Mucosa of descending colon (tissue), 3 donors: ENCODE data around the gene TCP11. TPM values are rescaled to one million over a fixed set of nuclear protein-coding genes. Genes with fewer than 3 reads are reported as not detected.
A peak's percentile ranks its signal among the peaks of the same experiment; 100 is the strongest.

Experiments
- ATAC-seq: fragments of 200-7000 bp; cut with Tn5 transposase; one replicate; pipeline ENCODE4 v1.9.1; 2020; ENCODE audit warnings: mild to moderate bottlenecking, moderate library complexity
- DNase-seq, 3 donors: peaks; one replicate each; pipeline ENCODE4 v3.0.0-alpha.2; 2020
- H3K36me3 ChIP-seq: fragments of 200-600 bp; one replicate; pipeline ENCODE4 v1.8.0; 2021; ENCODE audit warnings: low read depth, mild to moderate bottlenecking
- H3K4me1 ChIP-seq: fragments of 200-600 bp; one replicate; pipeline ENCODE4 v1.8.0; 2021; ENCODE audit warnings: low read depth, mild to moderate bottlenecking
- H3K4me3 ChIP-seq: fragments of 200-600 bp; one replicate; pipeline ENCODE4 v1.8.0; 2021; ENCODE audit warnings: mild to moderate bottlenecking
- H3K9me3 ChIP-seq: fragments of 200-600 bp; one replicate; pipeline ENCODE4 v1.8.0; 2021; ENCODE audit warnings: mild to moderate bottlenecking
- intact Hi-C, 2 donors: fragments of 100-400 bp; cut with DNase I in 1 of 2; cut with micrococcal nuclease in 1 of 2; formaldehyde crosslinking; loops; one replicate each; pipeline versions ENCODE4 v1.11.0 to v1.11.1; 2022; cut with DNase I, micrococcal nuclease
- total RNA-seq, 3 donors: library from RNA; stranded (reverse); fragmentation: NEBNext Ultra II Directional in 2 of 3; extraction: Animal tissue kit (Norgen Biotek cat#: 25700) in 2 of 3; gene quantifications; one replicate each; pipeline versions ENCODE4 v1.2.1 to v1.2.4, GENCODE V29; 2021 to 2023
- TF ChIP-seq, protein P1 (sequence below): fragments of 200-600 bp; IDR thresholded peaks from one replicate; pipeline ENCODE4 v1.8.0; 2022; ENCODE audit warnings: antibody characterized with exemption, mild to moderate bottlenecking
- donor health status: DM: no; HTN: no; CAD: no; lungs with moderate emphysema.
- donor health status: DM: no; HTN: no; CAD: no.
- donor health status: DM: no; HTN: yes; CAD: no.

TCP11 gene
- total RNA-seq, 3 donors from 2014 or later: not detected

GRCh38 chr6:35185302-35185681 lies 44.2 kb upstream of the TCP11 start:
- H3K4me1 ChIP-seq: peaks cover 4% of the 10 kb centered on the region
- TF ChIP-seq, protein P1, sequence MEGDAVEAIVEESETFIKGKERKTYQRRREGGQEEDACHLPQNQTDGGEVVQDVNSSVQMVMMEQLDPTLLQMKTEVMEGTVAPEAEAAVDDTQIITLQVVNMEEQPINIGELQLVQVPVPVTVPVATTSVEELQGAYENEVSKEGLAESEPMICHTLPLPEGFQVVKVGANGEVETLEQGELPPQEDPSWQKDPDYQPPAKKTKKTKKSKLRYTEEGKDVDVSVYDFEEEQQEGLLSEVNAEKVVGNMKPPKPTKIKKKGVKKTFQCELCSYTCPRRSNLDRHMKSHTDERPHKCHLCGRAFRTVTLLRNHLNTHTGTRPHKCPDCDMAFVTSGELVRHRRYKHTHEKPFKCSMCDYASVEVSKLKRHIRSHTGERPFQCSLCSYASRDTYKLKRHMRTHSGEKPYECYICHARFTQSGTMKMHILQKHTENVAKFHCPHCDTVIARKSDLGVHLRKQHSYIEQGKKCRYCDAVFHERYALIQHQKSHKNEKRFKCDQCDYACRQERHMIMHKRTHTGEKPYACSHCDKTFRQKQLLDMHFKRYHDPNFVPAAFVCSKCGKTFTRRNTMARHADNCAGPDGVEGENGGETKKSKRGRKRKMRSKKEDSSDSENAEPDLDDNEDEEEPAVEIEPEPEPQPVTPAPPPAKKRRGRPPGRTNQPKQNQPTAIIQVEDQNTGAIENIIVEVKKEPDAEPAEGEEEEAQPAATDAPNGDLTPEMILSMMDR: no peak
- H3K36me3 ChIP-seq: no peaks in the 10 kb centered on the region
- no peaks in the 10 kb centered on the region for H3K9me3 ChIP-seq
- H3K4me3 ChIP-seq: no peak overlapping the region
- ATAC-seq (no peak), DNase-seq (no peak)
- intact Hi-C loops: no loop called here

GRCh38 chr6:35184580-35185301 lies 43.6 kb upstream of the TCP11 start:
- DNase-seq (no peak), ATAC-seq (no peak)
- H3K4me3 ChIP-seq: no peak overlapping the region
- no peaks in the 10 kb centered on the region for H3K36me3 ChIP-seq
- H3K4me1 ChIP-seq: peaks cover 4% of the 10 kb centered on the region
- no peaks in the 10 kb centered on the region for H3K9me3 ChIP-seq
- intact Hi-C loops: no loop called here
- TF ChIP-seq, protein P1: no peak

DNA sequence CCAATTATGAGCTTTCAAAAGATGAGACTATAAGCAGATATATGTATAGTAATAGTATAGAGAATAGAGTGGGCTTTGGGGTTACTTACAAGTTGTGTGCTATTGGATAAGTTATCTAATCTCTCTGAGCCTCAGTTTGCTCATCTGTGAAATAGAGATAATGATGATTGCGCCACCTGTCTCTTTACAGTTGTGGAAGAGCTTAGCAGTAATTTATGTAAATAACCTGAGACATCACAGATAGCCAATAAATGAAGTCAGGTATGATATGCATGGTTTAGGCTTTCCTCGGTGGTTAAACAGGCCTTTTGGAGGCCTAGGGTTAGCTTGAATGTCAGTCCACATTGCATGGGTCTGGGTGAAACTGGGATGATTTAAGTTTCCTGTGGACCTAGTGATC lies 42.8 kb upstream of the TCP11 start:
- ATAC-seq (no peak), DNase-seq (no peak)
- TF ChIP-seq, protein P1: no peak

DNA sequence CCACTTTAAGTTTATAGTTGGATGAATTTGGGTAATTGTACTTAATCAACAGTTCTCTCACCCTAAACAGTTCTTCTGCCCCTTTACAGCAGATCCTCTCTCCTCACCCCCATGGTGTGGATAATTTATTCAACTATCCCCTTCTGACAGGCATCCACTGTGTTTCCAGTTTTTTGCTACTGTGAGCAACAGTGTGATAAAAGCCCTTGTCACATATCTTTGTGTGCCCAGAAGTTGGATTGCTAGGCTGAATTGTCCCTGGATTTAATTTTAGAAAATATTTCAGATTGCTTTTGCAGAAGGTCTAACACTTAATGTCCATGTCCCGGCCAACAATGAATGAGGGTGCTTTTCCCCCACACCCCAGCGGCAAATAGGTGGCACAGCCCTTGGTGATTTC lies 42.1 kb upstream of the TCP11 start:
- TF ChIP-seq, protein P1: no peak
- ATAC-seq (no peak), DNase-seq (no peak)
- Histone ChIP-seq H3K9me3 (no peaks in the 10 kb centered on the region), H3K36me3 (no peaks in the 10 kb centered on the region), H3K4me3 (no peak overlapping the region), H3K4me1 (peaks cover 4% of the 10 kb centered on the region)
- intact Hi-C loops: no loop called here

More for the DNA sequence above, 42.8 kb upstream of the TCP11 start:
- Histone ChIP-seq H3K4me1 (peaks cover 4% of the 10 kb centered on the region), H3K36me3 (no peaks in the 10 kb centered on the region), H3K9me3 (no peaks in the 10 kb centered on the region), H3K4me3 (no peak overlapping the region)
- intact Hi-C loops: no loop called here

DNA sequence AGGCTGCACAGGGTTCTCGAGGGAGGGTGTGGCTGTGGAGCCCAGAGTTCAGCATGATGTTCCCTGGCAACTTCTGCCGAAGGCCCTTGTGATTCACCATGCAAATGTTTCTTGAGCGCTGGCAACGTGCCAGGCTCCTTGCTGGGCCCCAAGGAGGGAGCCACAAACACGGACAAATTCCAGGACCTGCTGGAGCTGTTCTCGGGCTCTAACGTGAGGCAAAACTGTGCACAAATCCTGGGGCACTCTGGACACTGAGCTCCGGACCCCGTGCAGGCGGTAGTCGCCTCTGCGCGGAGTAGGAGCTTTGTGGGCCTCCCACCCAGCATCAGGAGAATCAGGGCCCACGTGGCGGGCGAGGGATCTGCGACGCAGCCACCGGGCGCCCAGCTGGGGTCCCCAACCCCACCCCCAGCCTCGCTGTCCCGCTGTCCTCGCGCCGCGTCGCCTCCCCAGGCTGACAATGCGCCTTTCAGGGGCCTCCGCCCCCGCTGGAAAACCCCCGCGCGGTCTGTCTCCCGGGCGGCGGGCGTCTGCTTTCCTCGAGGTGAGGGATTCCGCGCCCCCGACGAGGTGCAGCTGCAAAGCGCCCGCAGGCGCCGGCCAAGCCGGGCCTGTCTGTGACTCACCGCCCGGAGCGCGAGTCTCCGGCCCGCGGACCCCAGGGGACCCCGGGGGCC lies 40.9 kb upstream of the TCP11 start:
- Histone ChIP-seq H3K9me3 (no peaks in the 10 kb centered on the region), H3K4me3 (no peak overlapping the region), H3K4me1 (peaks cover 4% of the 10 kb centered on the region), H3K36me3 (no peaks in the 10 kb centered on the region)
- intact Hi-C loops: no loop called here
- DNase-seq (peak; percentile 48 to 66 (median 61)), ATAC-seq (peak; percentile 84)
- TF ChIP-seq, protein P1: no peak
